Uterus (tissue), 2 donors: ENCODE data around the gene PPP2R1B.

Experiments
- POLR2A ChIP-seq, 2 donors: fragments of 450-650 bp; IDR thresholded peaks; one replicate each; pipeline ENCODE4 v1.6.1; 2016; ENCODE audit warnings: antibody characterized with exemption in 2 of 2, mild to moderate bottlenecking in 1 of 2, moderate library complexity in 1 of 2
- TF ChIP-seq, protein P1 (sequence below), 4 experiments: fragments of 200-600 bp in 2 of 4; fragments of 450-650 bp in 2 of 4; sonication (generic) in 2 of 4; IDR thresholded peaks; one replicate each; pipeline ENCODE4 v1.5.1; 2016 to 2019; ENCODE audit warnings: antibody characterized with exemption in 4 of 4, mild to moderate bottlenecking in 2 of 4, moderate library complexity in 1 of 4

DNA sequence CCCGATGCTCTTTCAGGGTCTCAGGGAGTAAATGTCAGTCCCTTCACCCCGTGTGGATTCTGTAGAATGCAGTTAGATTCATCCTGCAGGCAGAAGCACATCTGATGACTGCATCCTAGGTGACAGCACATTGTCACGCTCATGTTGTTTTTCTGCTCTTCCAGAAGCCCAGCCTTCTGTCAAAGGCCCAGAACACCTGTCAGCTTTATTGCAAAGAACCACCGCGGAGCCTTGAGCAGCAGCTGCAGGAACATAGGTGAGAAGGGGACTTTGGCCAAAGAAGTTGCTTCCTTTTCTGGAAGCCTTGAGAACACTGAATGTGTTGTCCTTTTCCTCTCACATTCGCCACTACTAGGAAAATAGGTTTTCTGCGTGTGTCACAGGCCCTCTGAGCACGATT is 43.7 kb downstream of the PPP2R1B start:
- TF ChIP-seq, protein P1, sequence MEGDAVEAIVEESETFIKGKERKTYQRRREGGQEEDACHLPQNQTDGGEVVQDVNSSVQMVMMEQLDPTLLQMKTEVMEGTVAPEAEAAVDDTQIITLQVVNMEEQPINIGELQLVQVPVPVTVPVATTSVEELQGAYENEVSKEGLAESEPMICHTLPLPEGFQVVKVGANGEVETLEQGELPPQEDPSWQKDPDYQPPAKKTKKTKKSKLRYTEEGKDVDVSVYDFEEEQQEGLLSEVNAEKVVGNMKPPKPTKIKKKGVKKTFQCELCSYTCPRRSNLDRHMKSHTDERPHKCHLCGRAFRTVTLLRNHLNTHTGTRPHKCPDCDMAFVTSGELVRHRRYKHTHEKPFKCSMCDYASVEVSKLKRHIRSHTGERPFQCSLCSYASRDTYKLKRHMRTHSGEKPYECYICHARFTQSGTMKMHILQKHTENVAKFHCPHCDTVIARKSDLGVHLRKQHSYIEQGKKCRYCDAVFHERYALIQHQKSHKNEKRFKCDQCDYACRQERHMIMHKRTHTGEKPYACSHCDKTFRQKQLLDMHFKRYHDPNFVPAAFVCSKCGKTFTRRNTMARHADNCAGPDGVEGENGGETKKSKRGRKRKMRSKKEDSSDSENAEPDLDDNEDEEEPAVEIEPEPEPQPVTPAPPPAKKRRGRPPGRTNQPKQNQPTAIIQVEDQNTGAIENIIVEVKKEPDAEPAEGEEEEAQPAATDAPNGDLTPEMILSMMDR (IDR thresholded peaks at IDR 0.05), result no peak
- no peak for TF ChIP-seq POLR2A (IDR thresholded peaks at IDR 0.05)
